EH (cell line): ENCODE measurements around the gene KRTDAP.

Source experiments
- DNase-seq: peaks from one replicate; pipeline ENCODE4 v3.0.0-alpha.2; 2015; ENCODE audit warnings: low read depth

Gene KRTDAP

GRCh38 chr19:35490364-35490763 lies at the start of gene KRTDAP:
TSS of gene KRTDAP (minus strand) at chr19:35490464. CDS start at chr19:35490442, 22 bp downstream.
- no peak for DNase-seq

GRCh38 chr19:35539850-35540249 lies 49.6 kb upstream of the KRTDAP start:
- DNase-seq: no peak

- DNase-seq: no peak
These were observed 49.0 kb upstream of the KRTDAP start for GRCh38 chr19:35539314-35539713.

GRCh38 chr19:35534803-35535480 lies 44.7 kb upstream of the KRTDAP start:
- no peak for DNase-seq

GRCh38 chr19:35533822-35534392 lies 43.6 kb upstream of the KRTDAP start:
- DNase-seq: peak; percentile 30

- DNase-seq: no peak
These were observed 43.0 kb upstream of the KRTDAP start, which contains the start of gene GAPDHS for GRCh38 chr19:35533201-35533821. TSS of gene GAPDHS (plus strand) at chr19:35533456. CDS start at chr19:35533528, 72 bp downstream.

- DNase-seq: no peak
These were observed 41.0 kb upstream of the KRTDAP start for GRCh38 chr19:35531291-35531690.

GRCh38 chr19:35529241-35530218 lies 39.3 kb upstream of the KRTDAP start:
- no peak for DNase-seq

- peak; percentile 85 for DNase-seq
These were observed 38.2 kb upstream of the KRTDAP start, which contains the start of gene SBSN for GRCh38 chr19:35528218-35529038. TSS of gene SBSN (minus strand) at chr19:35528311. CDS start at chr19:35528281, 30 bp downstream.

- no peak for DNase-seq
These were observed 35.6 kb upstream of the KRTDAP start for GRCh38 chr19:35525873-35526272.

- no peak for DNase-seq
These were observed 34.0 kb upstream of the KRTDAP start for GRCh38 chr19:35524181-35524837.

- no peak for DNase-seq
These were observed 32.6 kb upstream of the KRTDAP start for GRCh38 chr19:35522745-35523327.

GRCh38 chr19:35521124-35521743 lies 31.0 kb upstream of the KRTDAP start:
- peak; percentile 24 for DNase-seq

GRCh38 chr19:35519291-35519690 lies 29.0 kb upstream of the KRTDAP start:
- peak; percentile 34 for DNase-seq

- peak; percentile 98 for DNase-seq
These were observed 28.0 kb upstream of the KRTDAP start for GRCh38 chr19:35518313-35518712.

- DNase-seq: no peak
These were observed 27.1 kb upstream of the KRTDAP start for GRCh38 chr19:35517342-35517741.

GRCh38 chr19:35516310-35516709 lies 26.0 kb upstream of the KRTDAP start:
- DNase-seq: no peak

- DNase-seq: peak; percentile 45
These were observed 24.1 kb upstream of the KRTDAP start for GRCh38 chr19:35514282-35514809.

GRCh38 chr19:35513628-35514281 lies 23.5 kb upstream of the KRTDAP start, which contains the start of gene DMKN:
TSS of gene DMKN (minus strand) at chr19:35513649. CDS start at chr19:35513475, 174 bp downstream.
- peak; percentile 60 for DNase-seq
